Activated CD4-positive, alpha-beta T cell treated with anti-CD3 and anti-CD28 coated beads for 48 hours (primary cell): ENCODE data around the gene RUFY3.
"Not testable (repeated sequence)": the region's sequence is repeated elsewhere in the genome, so short reads cannot be mapped to it uniquely, and the experiment has no call there.

Experiments used
- DNase-seq: peaks from one replicate; pipeline ENCODE4 v3.0.0-alpha.2; 2020

Gene RUFY3

DNA sequence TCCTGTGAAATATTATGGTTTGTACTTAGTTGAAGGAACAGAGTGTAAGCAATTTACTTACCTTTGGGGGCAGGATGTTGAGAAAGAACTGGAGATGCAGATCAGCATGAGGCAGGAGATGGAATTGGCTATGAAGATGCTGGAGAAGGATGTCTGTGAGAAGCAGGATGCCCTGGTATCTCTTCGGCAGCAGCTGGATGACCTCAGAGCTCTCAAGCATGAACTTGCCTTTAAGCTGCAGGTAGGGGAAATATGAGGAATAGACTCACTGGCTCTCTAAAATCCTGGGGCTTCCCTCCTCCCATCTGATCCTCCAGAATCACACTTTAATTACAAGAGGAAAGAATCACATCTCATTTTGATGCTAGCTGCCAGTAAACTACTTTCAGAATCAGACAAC lies 67.0 kb downstream of the RUFY3 start:
- no peak for DNase-seq

DNA sequence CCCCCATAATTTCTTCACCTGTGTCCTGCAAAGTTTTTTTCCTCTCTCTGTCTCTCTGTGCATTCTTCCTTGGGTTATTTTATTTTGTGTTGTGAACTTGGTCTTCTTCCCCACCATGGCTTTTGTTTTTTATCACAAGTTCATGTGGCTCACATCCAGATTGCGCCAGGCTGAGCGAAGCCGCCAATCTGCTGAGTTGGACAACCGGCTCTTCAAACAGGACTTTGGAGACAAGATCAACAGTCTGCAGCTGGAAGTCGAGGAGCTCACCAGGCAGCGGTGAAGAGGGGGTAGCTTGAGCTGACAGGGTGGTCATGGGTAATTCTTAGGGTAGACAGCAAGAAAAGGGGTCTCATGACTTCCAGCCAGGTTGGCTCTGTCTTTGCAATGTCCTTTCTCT lies 71.9 kb downstream of the RUFY3 start:
- no peak for DNase-seq

DNA sequence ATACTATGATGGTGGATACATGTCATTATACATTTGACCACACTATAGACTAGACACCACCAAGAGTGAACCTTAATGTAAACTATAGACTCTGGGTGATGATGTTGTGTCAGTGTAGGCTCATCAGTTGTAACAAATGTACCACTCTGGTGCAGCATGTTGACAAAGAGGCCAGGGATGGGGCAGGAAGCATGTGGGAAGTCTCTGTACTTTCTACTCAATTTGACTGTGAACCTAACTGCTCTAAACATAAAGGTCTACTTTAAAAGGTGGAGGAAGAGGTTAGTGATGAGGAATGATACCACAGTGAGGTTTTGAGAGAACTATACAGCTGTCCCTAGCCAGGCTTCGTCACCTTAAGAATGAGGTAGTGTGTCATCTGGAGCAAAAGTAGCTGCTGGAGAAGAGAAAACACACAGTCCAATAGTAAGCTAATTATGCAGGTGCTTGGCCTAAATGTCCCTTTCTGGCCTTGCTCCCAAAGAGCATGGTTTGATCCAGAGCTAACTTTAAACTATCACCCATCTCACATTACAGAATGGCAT lies 79.6 kb downstream of the RUFY3 start:
- peak; percentile 29 for DNase-seq

DNA sequence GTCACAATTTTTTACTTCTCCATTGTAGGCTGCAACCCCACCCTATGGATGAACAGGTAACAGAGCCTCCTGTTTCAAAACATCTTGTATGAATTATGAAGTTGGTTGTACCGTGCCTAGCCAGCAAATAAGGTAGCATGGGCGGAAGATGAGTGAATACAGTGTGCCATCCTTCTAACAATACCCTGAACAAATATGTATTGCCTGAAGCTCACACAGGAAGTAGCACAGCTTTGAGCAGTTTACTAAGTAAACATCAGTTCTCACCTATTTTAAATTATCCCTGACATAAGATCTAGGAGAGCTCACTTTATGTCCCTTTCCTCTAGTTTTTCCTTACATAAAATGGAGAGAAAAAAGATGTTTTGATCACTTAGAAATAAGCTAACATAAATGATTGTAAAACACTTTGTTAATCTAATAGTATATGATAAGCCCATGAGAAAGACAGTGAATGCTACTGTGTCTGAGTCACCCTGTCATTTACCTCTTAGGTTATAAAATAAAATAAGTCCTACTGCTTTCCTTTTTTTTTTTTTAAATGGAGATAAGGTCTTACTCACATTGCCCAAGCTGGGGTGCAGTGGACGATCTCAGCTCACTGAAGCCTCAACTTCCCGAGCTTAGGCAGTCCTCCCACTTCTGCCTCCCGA lies 81.3 kb downstream of the RUFY3 start:
- no peak for DNase-seq

DNA sequence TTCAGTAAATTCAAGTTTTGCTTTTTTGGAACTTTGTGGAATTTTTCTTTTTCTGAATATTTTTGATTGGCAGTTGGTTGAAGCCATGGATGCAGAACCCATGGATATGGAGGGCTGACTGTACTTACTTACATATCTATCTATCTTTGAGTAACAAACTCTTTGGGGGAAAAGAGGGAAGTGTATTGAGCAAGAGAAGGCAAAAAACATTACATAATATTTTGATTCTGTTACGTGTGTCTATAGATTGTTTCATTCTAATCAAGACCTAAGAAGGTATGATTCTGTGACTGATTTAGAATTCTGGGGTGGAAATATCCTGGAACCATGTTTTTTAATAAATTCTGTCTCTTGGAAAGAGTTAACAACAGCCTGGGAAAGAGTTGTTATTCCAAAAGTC lies 86.4 kb downstream of the RUFY3 start:
- no peak for DNase-seq

DNA sequence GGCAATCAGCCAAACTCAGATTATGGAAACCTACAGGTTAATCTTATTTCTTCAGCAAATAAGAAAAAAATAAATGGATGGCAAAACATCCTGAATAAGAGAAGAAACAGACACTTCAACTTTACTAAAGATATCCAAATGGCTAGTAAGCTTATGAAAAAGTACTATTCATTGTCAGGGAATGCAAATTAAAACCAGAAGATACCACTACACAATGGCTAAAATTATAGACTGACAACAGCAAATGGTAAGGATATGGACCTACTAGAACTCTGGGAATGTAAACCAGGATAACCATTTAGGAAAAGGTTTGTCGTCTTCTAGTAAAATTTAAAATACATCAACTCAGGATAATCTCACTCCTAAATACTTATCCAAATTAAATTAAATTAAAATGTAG lies 93.6 kb downstream of the RUFY3 start:
- DNase-seq = no peak

DNA sequence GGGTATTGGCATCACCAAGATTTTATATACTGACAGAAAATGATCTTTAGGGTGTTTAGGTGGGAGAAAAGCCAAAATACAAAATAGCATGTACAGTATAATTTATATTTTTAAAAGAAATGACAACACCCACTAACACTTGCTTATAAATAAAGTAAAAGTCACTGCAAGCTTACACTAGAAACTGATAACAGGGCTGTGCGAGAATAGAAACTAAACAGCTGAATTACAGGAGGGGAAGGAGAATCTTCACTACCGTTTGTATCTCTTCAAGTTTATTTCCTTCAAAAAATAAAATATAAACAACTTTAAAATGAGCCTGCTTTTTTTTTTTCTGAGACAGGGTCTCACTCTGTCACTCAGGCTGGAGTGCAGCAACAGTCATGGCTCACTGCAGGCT lies 95.1 kb downstream of the RUFY3 start:
- DNase-seq = no peak

DNA sequence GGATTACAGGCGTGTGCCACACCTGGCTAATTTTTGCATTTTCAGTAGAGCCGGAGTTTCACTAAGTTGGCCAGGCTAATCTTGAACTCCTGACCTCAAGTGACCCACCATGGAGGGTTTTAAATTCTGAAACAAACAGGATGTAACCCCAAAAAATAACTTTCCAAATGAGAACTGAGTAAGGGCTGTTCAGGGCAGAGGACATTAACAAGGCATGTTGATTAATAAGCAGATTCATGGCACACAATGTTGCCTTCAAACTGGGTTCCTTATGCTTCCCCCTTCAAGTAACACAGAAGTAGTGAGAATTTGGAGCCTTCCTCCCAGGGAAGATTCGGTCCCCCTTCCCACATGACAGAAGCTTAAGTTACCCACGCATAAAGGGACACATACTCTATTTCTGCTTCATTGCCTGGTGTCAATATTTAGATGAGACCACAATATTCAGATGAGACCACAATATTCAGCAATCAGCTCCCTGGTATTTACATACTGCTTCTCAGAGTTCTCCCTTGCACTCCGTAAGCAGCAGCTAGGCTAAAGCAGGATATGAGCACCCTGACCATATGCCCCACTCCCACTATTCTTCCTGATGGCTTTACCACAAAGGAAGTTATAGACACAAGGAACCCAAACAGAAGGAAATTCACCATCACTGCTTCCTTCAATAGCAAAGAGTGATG lies 96.5 kb downstream of the RUFY3 start:
- DNase-seq = no peak

DNA sequence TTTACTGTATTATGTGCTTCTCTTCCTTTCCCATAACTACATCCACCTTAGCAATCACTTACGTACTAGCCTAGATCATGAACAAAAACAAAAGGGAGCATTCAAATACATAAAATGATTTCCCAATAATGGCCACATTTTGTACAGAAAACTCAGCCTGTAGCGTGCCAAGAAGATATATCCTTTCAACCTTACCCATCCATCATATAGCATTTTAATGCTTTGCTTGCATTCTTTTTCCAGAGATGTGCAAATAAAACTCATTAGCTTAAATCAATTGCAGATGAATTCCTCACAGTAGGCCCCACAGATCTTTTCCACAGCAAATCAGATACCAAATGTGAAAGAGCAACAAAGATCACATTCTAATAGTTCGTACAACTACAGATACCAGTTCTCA lies 97.2 kb downstream of the RUFY3 start:
- DNase-seq = no peak

DNA sequence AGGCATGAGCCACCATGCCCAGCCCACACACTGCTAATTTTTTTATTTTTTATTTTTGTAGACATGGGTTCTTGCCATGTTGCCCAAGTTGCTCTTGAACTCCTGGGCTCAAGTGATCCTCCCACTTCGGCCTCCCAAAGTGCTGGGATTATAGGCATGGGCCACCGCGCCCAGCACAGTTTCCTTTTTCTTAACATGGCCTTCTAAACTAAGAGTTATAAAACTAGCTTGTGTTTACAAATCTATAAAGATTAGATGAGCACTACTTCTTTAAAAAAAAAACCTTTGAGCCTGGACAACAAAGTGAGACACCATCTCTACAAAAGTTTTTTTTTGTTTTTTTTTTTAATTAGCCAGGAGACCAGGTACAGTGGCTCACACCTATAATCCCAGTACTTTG lies 107.3 kb downstream of the RUFY3 start:
- no peak for DNase-seq

DNA sequence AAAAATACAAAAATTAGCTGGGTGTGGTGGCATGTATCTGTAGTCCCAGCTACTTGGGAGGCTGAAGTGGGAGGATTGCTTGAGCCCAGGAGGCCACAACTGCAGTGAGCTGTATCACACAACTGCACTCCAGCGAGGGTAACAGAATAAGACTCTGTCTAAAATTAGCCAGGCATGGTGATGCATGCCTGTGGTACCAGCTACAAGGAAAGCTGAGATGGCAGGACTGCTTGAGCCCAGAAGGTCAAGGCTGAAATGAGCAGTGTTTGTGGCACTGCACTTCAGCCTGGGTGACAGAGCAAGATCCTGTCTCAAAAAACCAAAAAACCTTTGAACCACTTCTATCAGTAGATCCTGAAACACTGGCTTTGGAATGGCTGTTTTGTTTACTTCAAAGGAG lies 107.7 kb downstream of the RUFY3 start:
- DNase-seq = no peak

DNA sequence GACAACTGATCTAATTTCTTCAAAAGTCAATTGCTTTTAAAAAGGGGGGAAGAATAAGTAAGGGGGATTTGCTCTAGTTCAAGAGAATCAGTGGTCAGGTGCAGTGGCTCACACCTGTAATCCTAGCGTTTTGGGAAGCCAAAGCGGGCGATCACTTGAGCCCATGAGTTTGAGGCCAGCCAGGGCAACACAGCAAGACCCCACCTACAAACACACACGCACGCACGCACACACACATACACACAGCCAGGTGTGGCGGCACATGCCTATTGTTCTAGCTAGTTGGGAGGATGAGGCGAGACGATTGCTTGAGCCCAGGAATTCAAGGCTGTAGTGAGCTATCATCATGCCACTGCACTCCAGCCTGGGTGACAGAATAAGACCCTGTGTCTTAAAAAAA lies 108.3 kb downstream of the RUFY3 start:
- no peak for DNase-seq

DNA sequence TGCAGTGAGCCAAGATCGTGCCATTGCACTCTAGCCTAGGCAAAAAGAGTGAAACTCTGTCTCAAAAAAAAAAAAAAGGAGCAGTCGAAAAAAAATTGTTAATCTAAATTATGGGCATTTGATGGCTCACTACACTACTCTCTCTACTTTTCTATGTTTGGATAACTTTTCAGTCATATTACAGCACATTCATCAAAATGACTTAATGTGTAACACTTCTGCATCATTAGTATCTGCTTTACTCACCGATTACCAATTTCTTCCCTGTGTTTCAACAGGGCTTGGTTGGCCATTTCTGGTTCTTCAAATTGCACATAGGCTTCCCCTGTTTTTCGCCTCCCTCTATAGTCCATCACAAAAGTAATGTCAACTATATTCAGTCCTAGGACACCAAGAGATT lies 109.5 kb downstream of the RUFY3 start:
- no peak for DNase-seq

DNA sequence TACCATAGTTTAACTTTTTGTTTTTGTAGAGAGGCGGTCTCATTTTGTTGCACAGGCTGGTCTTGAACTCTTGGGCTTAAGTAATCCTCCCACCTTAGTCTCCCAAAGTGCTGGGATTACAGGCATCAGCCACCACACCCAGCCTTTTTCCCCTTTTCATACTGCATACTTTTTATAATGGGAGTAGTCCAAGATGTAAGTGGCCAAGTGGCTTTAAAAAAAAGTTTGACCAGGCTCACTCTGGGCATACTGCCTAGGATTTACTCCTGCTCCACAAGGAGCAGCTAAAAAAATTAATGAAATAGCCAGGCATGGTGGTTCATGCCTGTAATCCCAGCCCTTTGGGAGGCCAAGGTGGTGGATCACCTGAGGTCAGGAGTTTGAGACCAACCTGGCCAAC lies 111.9 kb downstream of the RUFY3 start:
- DNase-seq = no peak

DNA sequence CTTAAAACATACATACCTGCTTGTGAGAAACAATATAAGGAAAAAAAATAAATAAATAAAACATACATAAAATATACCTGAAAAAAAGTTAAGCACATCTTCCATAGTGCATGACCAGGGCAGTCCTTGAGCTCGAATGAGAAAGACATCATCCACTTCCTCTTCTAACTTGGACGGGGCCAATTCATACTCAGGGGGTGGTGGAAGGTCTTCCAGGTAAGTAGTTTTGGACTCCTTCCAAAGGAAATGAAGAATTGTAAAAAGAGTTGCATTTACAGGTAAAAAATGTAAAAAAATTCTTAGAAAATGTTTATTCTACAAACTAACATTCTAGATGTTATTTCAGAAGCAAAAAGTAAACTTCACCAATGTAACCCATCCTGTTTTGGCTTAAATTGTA lies 114.3 kb downstream of the RUFY3 start:
- DNase-seq = no peak

DNA sequence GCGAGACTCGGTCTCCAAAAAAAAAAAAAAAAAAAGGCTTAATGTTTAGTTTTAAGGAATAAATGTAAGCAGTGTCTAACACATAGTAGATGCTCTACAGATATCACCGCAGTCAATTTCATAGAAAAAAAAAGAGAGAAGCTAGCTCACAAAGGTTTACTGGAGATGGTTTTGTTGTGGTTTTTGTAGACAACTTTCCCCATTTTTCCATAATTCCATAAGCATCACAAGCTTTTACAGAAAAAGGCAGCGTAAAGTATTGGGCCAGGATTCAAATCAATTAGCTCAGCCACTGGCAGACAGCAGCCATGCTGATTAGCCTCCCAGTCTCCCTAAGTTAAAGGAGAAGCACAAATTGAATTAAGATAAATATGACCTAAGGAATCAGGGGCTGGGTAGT lies 116.4 kb downstream of the RUFY3 start:
- DNase-seq = no peak

DNA sequence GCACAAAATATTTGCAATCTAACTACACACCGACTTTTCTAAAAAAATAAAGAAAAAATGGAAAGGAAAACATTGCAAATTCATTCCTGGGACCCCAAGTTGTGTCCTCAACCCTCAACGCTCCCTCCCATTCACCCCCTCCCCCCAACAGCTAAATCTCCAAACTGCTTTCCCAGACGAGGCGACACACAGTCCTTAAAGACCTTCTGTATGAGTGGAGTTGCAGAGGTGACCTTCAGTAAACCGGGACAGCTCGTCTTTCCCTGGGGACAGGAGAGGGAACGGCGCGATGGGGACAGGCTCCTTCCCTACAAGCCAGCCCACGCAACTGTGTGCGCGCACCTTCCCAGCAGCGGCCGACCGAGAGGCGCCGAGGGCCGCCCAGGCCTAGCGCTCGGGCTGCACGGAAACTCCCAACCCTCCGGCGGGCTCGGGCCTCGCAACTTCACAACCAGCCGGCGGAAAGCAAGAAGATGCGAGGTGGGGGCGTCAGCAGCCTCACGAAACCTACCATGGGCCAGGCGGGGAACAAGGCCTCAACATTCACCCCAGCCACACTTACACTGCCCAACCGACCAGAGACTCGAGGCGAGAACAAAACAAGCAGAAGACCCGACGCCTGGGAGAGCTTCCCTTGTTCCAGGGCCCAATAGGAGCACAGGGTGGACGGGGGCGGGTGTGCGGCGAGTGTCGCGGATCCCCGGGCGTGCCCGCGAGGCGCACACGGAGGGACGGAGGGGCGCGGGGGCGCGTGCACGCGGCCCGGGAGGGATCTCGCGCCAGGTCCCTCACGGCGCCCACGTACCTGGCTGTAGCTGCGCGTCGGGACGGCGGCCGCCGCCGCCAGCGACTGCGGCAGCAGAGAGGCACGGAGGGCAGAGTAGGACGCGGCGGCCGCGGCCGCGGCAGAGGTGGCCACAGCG lies 117.2 kb downstream of the RUFY3 start:
- peak; percentile 80 for DNase-seq

DNA sequence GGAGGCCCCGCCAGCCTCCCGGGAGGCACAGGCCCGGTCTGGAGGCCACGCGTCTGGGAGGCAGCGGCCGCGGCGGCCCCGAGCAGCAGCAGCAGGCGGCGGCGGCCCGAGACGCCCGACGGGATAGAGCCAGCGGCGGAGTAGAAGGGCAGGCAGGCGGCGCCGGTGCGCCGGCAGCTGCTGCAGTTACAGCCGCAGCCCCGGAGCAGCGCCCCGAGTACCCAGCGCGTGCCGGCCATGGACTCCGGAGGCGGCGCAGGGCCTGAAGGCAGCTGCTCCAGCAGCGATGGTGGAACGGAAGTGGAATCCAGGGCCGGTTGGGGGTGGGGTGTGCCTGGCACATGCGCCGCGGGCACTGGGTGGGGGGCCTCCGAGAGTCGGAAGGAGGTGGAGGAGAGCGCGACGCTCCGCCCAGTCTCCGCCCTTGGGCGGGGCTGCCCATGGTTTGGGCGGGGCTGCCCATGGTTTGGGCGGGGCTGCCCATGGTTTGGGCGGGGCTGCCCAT lies 117.9 kb downstream of the RUFY3 start, which contains the start of gene GRSF1:
TSS of gene GRSF1 (minus strand) at position 302 of the 505 bp plus-strand sequence. CDS start at position 239, 63 bp downstream.
- peak; percentile 96 for DNase-seq

DNA sequence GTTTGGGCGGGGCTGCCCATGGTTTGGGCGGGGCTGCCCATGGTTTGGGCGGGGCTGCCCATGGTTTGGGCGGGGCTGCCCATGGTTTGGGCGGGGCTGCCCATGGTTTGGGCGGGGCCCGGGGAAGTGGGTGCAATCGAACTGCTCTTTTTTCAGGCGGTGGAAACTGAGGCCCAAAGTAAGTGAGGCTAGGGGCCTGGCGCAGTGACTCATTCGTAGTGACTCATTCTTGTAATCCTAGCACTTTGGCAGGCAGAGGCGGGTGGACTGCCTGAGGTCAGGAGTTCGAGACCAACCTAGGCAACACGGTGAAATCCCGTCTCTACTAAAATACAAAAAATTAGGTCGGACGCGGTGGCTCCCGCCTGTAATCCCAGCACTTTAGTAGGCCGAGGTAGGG lies 118.4 kb downstream of the RUFY3 start:
- DNase-seq = peak; percentile 80

DNA sequence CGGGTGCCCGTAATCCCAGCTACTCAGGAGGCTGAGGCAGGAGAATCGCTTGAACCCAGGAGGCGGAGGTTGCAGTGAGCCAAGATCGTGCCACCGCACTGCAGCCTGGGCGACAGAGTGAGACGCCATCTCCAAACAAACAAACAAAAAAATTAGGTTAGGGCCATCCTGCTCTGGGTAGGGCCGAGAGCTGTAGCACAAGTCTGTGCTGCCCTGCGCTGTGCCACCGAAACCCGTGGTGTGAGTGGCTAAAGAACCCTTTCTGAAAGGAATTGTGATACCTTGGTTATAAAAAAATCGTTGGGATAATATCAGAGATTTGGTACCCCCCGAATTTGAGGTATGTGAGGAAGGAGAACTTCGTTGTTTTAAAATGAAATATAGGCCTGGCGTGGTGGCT lies 118.9 kb downstream of the RUFY3 start:
- not testable (repeated sequence) for DNase-seq

DNA sequence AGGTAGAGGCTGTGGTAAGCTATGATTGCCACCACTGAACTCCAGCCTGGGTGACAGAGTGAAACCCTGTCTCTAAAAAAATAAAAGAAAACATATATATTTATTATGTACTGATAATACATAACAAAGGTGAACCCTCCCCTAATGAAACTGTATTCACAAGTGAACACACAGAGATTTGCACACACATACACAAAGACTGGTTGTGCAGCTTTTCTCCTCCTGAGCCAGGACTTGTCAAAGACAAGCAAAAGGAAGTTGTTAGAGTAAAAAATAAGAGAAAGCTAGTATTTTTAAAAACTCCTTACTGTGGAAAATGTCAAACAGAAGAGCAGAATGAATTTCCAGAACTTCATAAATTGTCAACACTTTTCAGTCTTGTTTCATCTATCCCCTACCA lies 119.4 kb downstream of the RUFY3 start:
- no peak for DNase-seq

DNA sequence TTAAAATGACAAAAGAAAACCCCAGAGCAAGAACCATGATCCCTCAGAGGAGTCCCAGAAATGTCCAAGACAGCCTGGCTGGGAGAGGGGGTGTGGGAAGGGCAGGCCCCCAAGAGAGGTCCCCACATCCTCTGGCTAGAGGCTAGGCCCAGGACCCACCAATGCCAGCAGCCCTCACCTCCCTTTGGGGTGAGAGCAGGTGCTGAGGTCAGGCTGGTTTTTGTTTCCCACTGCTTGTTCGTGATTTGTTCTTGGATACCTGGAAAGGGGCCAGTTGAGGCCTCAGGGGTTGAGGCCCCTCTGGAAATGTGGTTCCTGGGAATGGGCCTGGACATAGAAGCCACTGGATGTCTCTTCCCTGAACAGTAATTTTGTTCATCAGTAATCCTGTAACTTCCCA lies 120.2 kb downstream of the RUFY3 start:
- DNase-seq = no peak

DNA sequence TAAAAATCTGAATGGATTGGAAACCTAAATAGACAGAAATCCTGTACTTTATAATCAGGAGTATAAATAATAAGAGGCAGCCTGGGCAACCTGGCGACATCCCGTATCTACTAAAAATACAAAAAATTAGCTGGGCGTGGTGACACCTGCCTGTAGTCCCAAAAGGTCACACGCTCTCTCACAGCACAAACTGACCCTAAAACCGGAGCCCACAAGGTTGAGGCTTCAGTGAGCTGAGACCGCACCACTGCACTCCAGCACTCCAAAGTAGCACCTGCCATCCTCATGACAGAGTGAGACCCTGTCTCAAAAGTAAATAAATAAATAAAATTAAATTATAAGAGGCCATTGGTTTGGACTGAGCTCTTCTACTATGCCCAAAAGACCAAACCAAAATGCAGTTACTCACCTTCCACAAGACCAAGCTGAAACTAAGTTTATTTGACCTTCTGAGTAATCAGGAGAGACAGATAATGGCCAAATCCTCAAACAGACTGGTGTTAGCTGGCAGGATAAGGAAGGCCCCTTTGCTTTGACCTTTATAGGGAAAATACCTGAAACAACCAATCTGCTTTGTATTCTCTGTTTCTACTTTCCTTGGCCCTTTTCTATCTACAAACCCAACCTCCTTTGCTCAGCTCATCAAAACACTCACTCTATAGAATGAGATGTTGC lies 121.1 kb downstream of the RUFY3 start:
- no peak for DNase-seq
